Activated T-cell treated with anti-CD3 and anti-CD28 coated beads, Interleukin-2, amount 50 U/mL, for 4 hours (primary cell): Measurements from ENCODE around the gene TMED9. TPM values are rescaled to one million over a fixed set of nuclear protein-coding genes. Genes with fewer than 3 reads are reported as not detected.
A peak's percentile ranks its signal among the peaks of the same experiment; 100 is the strongest.

Experiments
- ATAC-seq, 2 donors: fragments of 200-7000 bp; cut with Tn5 transposase; one replicate each; pipeline ENCODE4 v1.10.0; 2021
- DNase-seq: peaks from one replicate; pipeline ENCODE4 v3.0.0-alpha.2; 2020
- H3K27me3 Mint-ChIP-seq: one replicate; pipeline ENCODE4 v1.8.0; 2021; ENCODE audit warnings: low read depth, mixed read lengths
- H3K36me3 Mint-ChIP-seq: one replicate; pipeline ENCODE4 v1.8.0; 2022; ENCODE audit warnings: mixed read lengths; ENCODE audit not compliant: insufficient read depth
- H3K4me1 Mint-ChIP-seq: one replicate; pipeline ENCODE4 v1.8.0; 2021; ENCODE audit warnings: low read depth, mixed read lengths
- H3K4me3 Mint-ChIP-seq: one replicate; pipeline ENCODE4 v1.8.0; 2021; ENCODE audit warnings: mild to moderate bottlenecking, moderate library complexity, mixed read lengths
- H3K9me3 Mint-ChIP-seq: one replicate; pipeline ENCODE4 v1.8.0; 2021; ENCODE audit warnings: mixed read lengths
- total RNA-seq, 3 donors: library from RNA; stranded (reverse); gene quantifications; one replicate each; pipeline ENCODE4 v1.2.1, GENCODE V29; 2021

TMED9 gene
- total RNA-seq, 3 donors from 2014 or later = 178 to 208 (median 199) TPM

DNA sequence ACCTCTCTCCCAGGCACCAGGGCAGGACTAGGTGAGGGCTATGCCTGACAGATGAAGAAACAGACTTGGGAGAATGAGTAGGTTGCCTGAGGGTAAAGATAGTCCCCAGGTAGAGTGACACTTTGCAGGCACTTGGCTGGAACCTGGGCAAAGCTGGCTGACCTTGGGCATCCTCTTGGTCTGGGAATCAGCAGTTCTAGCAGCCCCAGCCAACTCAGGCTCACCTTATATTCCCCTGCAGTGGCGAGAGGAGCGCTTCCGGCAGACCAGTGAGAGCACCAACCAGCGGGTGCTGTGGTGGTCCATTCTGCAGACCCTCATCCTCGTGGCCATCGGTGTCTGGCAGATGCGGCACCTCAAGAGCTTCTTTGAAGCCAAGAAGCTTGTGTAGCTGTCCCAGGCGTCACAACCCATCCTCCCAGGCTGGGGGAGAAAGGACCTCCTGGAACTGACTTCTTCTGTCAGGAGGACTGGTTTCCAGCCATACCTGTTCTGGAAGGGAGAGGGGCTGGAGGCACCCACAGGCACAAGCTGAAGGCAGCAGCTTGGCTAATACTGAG, 3.1 kb downstream of the TMED9 start:
- H3K9me3 Mint-ChIP-seq = no peaks in the 10 kb centered on the region
- DNase-seq (no peak), ATAC-seq (no peak)
- peaks cover 29% of the 10 kb centered on the region for H3K4me1 Mint-ChIP-seq
- H3K4me3 Mint-ChIP-seq = no peak overlapping the region
- peaks cover 8% of the 10 kb centered on the region for H3K27me3 Mint-ChIP-seq
- H3K36me3 Mint-ChIP-seq = peaks cover 28% of the 10 kb centered on the region

- no peak overlapping the region for H3K4me3 Mint-ChIP-seq
- peaks cover 28% of the 10 kb centered on the region for H3K36me3 Mint-ChIP-seq
- no peaks in the 10 kb centered on the region for H3K27me3 Mint-ChIP-seq
- peaks cover 37% of the 10 kb centered on the region for H3K4me1 Mint-ChIP-seq
- ATAC-seq (no peak), DNase-seq (no peak)
- no peaks in the 10 kb centered on the region for H3K9me3 Mint-ChIP-seq
Observed at GRCh38 chr5:177595991-177596774, 4.2 kb downstream of the TMED9 start.

- no peak for ATAC-seq
- no peak overlapping the region for H3K4me3 Mint-ChIP-seq
- no peaks in the 10 kb centered on the region for H3K9me3 Mint-ChIP-seq
- peaks cover 28% of the 10 kb centered on the region for H3K36me3 Mint-ChIP-seq
- no peaks in the 10 kb centered on the region for H3K27me3 Mint-ChIP-seq
- H3K4me1 Mint-ChIP-seq = peaks cover 38% of the 10 kb centered on the region
- DNase-seq = no peak
Observed at GRCh38 chr5:177596775-177597238, 4.8 kb downstream of the TMED9 start.

- ATAC-seq = no peak
- peaks cover 26% of the 10 kb centered on the region for H3K36me3 Mint-ChIP-seq
Observed at GRCh38 chr5:177598477-177598876, 6.5 kb downstream of the TMED9 start.

GRCh38 chr5:177599731-177600507, 7.9 kb downstream of the TMED9 start, which contains the start of gene B4GALT7:
Gene B4GALT7 (plus strand): TSS chr5:177600132. CDS start chr5:177600211, 79 bp downstream.
- peak; percentile 93 to 95 for ATAC-seq
- peak; percentile 87 for DNase-seq
- no peaks in the 10 kb centered on the region for H3K27me3 Mint-ChIP-seq
- no peaks in the 10 kb centered on the region for H3K9me3 Mint-ChIP-seq
- peaks cover 33% of the 10 kb centered on the region for H3K4me1 Mint-ChIP-seq
- H3K36me3 Mint-ChIP-seq = peaks cover 16% of the 10 kb centered on the region
- H3K4me3 Mint-ChIP-seq = peak within 1 kb of the TSS; percentile 89

More at GRCh38 chr5:177598477-177598876, 6.5 kb downstream of the TMED9 start:
- H3K4me3 Mint-ChIP-seq = peak overlapping the region; percentile 61
- no peaks in the 10 kb centered on the region for H3K9me3 Mint-ChIP-seq
- H3K4me1 Mint-ChIP-seq = peaks cover 35% of the 10 kb centered on the region
- no peak for DNase-seq
- no peaks in the 10 kb centered on the region for H3K27me3 Mint-ChIP-seq

GRCh38 chr5:177600508-177601018, 8.6 kb downstream of the TMED9 start:
- ATAC-seq = no peak
- no peaks in the 10 kb centered on the region for H3K27me3 Mint-ChIP-seq
- peak overlapping the region; percentile 89 for H3K4me3 Mint-ChIP-seq
- H3K4me1 Mint-ChIP-seq = peaks cover 33% of the 10 kb centered on the region
- DNase-seq = no peak
- H3K36me3 Mint-ChIP-seq = peaks cover 13% of the 10 kb centered on the region
- H3K9me3 Mint-ChIP-seq = no peaks in the 10 kb centered on the region

DNA sequence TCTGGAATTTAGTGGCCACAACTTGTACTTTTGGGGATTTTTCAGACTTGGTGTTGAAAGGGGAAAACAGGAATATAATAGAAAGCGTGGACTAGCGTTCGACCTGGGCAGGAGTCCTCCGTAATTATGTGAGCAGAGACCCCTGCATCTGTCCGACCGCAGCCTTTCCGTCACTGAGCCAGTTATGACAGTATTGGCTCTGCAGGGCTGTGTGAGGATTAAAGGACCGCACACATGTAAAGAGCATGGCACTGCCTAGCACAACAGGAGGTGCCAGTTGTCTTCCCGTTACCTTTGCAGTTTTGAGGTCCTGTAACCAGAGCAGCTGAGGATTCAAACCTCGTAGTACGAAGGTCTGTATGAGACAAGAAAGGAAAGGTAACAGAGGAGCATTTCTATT, 9.1 kb downstream of the TMED9 start:
- Mint-ChIP-seq H3K36me3 (peaks cover 14% of the 10 kb centered on the region), H3K27me3 (no peaks in the 10 kb centered on the region), H3K4me1 (peaks cover 33% of the 10 kb centered on the region), H3K4me3 (peak overlapping the region; percentile 89), H3K9me3 (no peaks in the 10 kb centered on the region)
- no peak for ATAC-seq
- DNase-seq = no peak

DNA sequence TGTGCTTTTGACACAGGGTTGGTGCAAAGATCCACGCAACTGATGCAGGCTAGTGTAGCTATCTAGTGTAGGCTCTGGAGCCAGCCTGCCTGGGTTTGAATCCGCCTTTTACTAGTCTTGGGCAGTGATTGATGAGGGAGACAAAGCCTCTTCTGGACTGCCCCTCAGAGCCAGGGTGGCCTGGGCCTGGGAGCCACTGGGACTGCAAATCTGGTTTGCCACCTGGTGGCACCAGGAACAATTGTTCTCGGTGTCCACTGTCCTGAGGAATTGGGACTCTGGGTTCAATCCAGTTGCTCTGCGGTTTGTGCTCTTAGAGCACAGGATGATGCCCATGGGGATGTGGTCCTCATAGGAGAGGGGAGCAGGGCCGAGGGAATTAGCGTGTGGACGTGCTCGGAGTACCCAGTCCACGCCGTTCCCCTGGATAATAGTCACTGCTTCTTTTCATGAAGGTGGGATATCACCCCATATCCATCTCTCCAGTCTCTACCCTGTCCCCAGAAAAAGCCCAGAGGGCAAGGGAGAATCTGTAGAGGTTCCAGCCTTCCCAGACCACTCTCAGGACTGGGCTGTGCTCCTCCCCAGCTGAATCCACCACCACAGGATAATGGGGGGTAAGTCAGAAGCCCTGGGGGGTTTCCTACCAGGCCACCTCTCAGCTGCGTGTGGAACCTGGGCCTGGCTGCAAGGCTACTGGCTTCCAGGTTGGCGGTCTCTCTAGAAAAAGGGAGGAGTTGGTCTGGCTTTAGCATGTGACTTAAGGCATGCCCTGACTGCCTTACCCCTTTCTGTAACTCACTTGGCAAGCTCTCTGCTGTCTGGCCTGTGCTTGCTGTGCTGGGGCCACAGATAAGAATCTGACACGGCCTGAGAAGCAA, 9.8 kb downstream of the TMED9 start:
- H3K4me1 Mint-ChIP-seq = peaks cover 33% of the 10 kb centered on the region
- no peak for ATAC-seq
- no peak for DNase-seq
- H3K27me3 Mint-ChIP-seq = no peaks in the 10 kb centered on the region
- H3K4me3 Mint-ChIP-seq = peak overlapping the region; percentile 89
- H3K36me3 Mint-ChIP-seq = peaks cover 7% of the 10 kb centered on the region
- H3K9me3 Mint-ChIP-seq = no peaks in the 10 kb centered on the region

- Mint-ChIP-seq H3K4me1 (peaks cover 35% of the 10 kb centered on the region), H3K4me3 (no peak overlapping the region)
- DNase-seq = no peak
Observed at GRCh38 chr5:177602458-177602830, 10.4 kb downstream of the TMED9 start.

GRCh38 chr5:177603631-177604030, 11.6 kb downstream of the TMED9 start:
- H3K4me1 Mint-ChIP-seq = peaks cover 29% of the 10 kb centered on the region

More at GRCh38 chr5:177602458-177602830, 10.4 kb downstream of the TMED9 start:
- Mint-ChIP-seq H3K27me3 (no peaks in the 10 kb centered on the region), H3K9me3 (no peaks in the 10 kb centered on the region), H3K36me3 (peaks cover 7% of the 10 kb centered on the region)
- no peak for ATAC-seq

GRCh38 chr5:177604116-177604521, 12.1 kb downstream of the TMED9 start:
- Mint-ChIP-seq H3K36me3 (peaks cover 4% of the 10 kb centered on the region), H3K4me3 (no peak overlapping the region)
- no peak for DNase-seq

More at GRCh38 chr5:177603631-177604030, 11.6 kb downstream of the TMED9 start:
- H3K36me3 Mint-ChIP-seq = peaks cover 4% of the 10 kb centered on the region
- ATAC-seq (no peak), DNase-seq (no peak)
- no peaks in the 10 kb centered on the region for H3K27me3 Mint-ChIP-seq
- H3K9me3 Mint-ChIP-seq = no peaks in the 10 kb centered on the region
- H3K4me3 Mint-ChIP-seq = no peak overlapping the region

DNA sequence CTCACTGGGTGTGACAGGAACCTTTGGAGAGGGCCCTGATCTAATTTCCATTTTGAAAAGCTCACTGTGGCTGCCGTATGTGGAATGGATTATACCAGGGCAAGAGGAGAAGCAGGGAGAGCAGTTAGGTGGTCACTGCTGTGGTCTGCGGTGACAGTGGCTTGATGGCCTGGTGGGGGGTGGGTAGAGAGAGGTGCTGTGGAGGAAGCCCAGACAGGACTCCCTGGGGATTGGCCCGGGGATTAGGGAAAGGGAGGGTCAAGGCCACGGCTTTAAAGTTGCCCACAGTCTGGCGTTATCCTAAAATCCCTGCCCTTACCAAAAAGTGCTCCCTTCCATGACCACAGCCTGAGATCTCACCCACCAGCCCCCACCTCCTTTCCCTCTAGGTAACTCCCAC, 12.7 kb downstream of the TMED9 start:
- Mint-ChIP-seq H3K27me3 (no peaks in the 10 kb centered on the region), H3K4me1 (peaks cover 22% of the 10 kb centered on the region), H3K9me3 (no peaks in the 10 kb centered on the region), H3K36me3 (peaks cover 4% of the 10 kb centered on the region), H3K4me3 (no peak overlapping the region)
- no peak for ATAC-seq
- DNase-seq = no peak

More at GRCh38 chr5:177604116-177604521, 12.1 kb downstream of the TMED9 start:
- Mint-ChIP-seq H3K9me3 (no peaks in the 10 kb centered on the region), H3K4me1 (peaks cover 25% of the 10 kb centered on the region), H3K27me3 (no peaks in the 10 kb centered on the region)
- no peak for ATAC-seq

GRCh38 chr5:177605078-177605477, 13.1 kb downstream of the TMED9 start:
- no peak for ATAC-seq
- H3K36me3 Mint-ChIP-seq = peaks cover 4% of the 10 kb centered on the region
- H3K27me3 Mint-ChIP-seq = no peaks in the 10 kb centered on the region
- peaks cover 22% of the 10 kb centered on the region for H3K4me1 Mint-ChIP-seq
- no peak overlapping the region for H3K4me3 Mint-ChIP-seq
- no peak for DNase-seq
- no peaks in the 10 kb centered on the region for H3K9me3 Mint-ChIP-seq
